Hematopoietic multipotent progenitor cell (in vitro differentiated cells): Measurements from ENCODE around the gene CDKN1A. TPM values are rescaled to one million over a fixed set of nuclear protein-coding genes. Genes with fewer than 3 reads are reported as not detected.

Experiments used
- DNase-seq, 3 donors: peaks; one replicate each; pipeline ENCODE4 v3.0.0-alpha.2; 2011 to 2015; ENCODE audit warnings: low read depth in 2 of 3, low spot score in 2 of 3
- total RNA-seq: library from RNA; depleted of rRNA; stranded (reverse); fragments of >200 nt; gene quantifications from one replicate; pipeline ENCODE4 v1.2.3, GENCODE V29; 2012

Gene CDKN1A
- total RNA-seq, 1 donor: 16.4 TPM

DNA sequence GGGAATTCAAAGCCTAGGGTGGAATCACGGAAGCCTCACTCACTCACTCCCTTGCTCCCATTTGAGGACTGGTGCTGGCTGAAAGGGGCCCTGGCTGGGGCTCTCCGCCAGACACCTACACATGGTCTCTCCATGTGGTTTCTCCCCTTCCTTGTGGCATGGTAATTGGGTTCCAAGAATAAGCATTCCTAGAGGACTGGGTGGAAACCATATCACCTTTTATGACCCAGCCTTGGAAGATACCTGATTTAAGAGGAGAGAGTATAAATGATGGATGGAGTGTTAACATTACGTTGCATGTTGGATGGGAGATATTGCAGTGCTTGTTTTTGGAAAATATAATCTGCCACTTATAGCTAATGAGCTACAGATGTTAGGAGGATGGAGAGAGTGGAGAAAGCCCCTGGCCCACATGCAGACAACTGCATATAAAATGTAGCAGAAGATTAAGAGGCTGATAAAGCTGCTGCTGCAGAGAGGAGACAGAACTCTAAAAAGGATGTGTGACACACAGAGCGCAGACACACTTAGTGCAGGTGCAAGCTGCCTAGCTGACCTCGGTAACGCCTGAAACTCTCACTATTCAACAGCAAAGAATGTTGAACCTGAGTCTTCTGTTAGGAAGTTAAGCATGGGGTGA is 23.3 kb upstream of the CDKN1A start:
- no peak for DNase-seq

DNA sequence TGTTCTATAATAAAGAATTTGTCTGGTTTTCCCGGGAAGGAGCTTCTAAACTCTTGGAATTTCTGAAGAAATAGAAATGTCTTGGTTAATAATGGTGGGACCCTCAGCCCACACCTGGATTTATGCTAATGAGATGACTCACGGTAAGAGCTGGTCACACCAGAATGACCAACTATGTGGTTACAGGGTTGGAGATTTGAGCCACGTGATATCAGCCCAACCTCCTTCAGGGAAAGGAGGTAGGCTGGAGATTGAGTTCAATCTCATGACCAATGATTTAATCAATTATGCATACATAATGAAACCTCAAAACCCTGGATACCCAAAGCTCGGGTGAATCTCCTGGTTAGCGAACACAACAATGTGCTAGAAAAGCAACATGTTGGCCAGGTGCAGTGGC is 22.1 kb upstream of the CDKN1A start:
- no peak for DNase-seq

DNA sequence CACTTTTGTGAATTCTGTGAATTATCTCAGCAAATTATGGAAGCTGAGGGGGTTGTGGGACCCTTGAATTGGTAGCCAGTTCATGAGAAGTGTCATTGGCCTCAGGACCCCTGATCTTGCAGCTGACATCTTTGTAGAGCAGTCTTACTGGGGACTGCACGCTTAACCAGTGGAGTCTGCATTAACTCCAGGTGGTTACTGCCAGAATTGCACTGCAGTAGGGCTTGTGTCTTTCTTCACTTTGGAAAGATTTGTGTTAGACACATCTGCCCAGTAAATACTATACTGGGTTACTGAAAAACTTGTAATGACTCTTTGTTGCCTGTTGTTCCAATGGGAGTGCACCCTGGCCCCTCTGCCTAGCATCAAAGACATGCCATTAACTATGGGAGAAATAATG is 21.2 kb upstream of the CDKN1A start:
- no peak for DNase-seq

DNA sequence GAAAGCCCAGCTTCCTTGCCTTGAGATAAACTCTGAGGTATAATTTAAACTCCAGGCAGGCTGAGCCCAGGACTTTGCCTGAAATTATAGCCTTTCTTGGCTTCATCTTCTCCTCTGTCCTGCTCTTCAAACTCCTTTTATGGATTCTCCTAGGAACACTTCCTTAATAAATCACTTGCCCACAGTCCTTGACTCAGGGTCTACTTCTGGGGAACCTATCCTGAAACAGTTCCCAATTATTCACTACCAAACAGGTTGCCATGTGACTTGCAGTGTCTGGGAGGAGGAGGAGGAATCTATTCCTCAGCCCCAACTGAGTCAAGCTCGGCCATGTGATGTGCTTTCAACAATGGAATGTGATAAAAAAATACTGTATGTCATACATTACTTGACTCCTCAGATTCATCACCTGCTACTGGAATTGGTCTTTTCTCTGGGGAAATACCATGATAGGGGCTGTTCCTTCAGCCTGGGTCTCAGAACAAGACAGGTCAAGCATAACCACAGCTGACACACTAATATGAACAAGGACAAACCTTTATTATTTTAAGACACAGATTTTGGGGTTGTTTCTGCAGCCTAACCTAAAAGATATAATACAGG is 20.5 kb upstream of the CDKN1A start:
- no peak for DNase-seq

DNA sequence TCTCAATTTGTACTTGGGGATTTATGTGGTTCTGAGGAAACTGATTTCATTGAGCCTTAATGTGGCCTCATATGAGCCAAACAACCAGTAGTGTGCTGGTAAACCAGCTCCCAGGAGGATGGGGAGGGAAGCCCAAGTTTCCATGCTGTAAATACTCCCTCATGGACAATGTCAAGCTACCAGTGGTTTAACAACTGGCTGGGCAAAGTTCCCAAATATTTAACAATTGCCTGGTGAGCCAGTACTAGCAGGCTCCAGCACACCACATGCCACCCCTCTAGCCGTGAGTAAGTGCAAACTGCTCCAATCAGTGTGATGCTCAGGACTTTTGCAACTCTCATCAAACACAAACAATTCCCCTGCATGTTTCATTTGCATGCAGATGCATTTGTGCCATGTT is 19.2 kb upstream of the CDKN1A start:
- no peak for DNase-seq

DNA sequence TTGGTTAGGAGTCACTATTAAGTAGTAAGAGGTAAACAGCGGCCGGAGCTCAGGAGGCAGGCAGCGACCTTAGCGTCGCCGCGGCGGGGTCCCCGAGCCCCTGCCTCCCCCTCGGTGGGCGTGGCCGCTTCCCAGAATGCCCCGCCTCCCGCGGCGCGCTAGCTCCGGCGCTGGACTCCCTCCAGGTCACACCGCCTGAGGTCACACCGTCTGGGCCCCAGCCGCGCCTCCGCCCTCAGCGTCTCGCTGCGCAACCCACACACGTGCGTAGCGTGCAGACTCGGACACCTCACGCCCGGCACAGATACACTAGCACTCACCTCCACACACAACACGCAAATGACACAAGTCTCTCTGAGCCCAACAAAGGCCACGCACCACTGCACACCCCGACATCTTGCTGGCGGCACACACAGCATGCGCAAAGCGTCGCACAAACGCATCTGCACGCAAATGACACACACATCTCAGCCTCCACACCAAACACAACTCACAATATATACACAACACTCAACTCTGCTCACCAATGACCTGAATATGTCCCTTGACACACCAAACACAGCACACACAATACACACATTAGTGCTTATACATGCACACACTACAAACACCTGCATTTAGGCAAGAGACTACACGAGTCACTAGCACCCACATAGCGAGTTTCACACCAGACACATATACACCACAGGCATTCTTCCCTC is 17.6 kb upstream of the CDKN1A start:
- no peak for DNase-seq

DNA sequence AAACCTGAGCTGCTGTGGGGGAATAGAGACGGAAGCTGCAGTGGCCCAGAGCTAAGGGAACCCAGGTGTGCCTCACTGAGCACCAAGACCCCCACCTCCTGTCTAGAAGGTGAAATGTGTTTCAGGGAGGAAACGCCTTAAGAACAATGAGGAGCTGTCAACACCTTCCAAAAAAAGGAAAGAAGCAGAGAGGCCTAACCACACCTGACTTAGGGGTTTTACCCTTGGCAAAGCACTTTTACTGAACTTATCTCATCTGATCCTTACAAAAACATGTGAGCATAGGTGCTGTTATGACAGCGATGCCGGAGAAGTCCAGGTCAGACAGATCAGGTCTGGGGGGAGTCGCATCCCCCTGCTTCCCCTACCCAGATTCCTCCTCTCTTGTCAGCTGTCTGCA is 16.1 kb upstream of the CDKN1A start:
- no peak for DNase-seq

DNA sequence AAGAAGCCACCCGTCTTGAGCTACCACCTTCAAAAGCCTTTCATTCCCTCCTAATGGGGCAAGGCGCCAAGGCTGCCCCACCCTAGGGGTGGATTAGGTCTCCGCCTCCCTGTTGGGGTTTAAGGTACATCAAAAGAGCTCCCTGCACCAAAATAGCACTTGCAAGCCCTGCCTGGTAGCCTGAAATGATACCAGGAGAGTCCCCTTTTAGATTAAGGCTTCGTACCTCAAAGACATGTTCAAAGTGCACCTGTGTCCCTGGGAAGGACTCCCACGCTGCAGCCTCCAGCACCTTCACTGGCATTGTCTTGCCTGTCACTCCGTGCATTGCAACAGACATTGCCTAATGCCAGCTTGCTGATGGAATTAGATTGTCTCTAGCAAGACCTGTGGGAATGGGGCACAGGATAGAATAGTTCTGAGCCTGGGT is 15.7 kb upstream of the CDKN1A start:
- DNase-seq: no peak

DNA sequence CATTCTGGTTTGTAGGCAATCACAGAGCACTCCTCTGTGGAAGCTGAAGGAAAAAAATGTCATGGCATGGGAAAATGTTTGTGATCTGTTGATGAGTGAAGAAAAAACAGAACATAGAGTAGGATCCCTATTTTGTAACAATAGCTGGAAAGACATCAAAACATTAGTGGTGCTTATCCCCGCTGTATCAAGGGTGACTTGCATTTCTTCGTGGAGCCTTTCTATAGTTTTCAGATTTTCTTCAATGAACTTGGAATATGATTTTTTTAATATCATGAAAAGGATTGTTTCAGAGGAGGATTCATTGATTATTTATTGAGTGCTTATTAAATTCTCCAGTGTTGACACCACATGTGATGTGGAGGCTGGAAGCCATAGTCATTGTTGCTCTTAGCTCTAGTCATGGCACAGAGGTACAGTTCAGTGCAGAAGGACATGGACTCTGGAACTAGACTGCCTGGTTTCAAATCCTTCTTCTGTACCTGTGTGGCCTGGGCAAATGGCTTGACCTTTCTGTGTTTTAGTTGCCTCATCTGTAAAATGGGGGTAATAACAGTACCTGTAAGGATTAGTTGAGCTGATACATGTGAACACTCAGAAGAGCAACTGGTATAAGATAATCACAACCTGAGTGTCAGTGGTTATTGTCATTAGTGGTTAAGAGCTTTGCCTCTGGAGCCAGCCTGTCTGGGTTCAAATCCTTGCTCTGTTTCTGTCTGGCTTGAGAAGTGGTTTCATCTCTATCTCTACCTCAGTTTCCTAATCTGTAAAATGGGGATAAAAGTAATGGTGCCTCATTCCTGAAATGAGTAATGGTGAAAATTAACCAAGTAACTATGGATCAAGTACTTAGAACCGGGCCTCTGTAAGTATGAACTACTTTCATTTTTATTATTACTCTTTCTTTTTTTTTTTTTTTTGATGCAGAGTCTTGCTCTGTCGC is 14.7 kb upstream of the CDKN1A start:
- no peak for DNase-seq

DNA sequence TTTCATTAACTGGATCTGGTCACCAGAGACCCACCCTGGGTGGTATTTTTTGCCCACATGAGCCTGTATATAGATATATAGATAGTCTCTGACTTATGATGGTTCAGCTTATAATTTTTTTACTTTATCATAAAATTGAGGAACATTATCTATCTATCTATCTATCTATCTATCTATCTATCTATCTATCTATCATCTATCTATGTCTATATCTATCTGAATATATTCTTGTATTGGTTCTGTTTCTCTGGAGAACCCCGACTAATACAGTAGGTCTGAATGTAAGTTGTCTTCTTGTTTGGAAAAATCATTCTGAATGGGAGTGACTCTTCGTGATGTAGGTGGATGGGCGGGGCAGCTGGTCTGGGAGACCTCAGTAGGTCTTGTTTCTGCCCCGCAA is 13.3 kb upstream of the CDKN1A start:
- no peak for DNase-seq

DNA sequence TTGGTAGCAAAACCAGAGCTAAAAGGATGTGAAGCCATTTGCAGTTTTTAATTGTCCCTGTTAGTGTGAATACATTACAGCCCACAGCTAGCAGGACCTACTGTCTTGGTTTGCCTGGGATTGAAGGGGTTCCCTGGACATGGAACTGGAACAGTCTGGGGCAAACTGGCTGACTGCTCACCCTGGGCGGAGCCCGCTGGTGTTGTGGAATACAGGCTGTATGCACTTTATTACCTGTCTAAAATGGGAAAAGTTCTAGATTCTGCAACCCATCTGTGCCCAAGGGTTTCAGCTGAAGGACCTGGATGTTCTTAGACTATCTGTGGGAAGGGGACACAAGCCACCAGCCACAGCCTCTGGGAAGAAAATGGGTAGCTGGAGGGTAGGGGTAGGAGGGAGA is 12.2 kb upstream of the CDKN1A start:
- DNase-seq: no peak

DNA sequence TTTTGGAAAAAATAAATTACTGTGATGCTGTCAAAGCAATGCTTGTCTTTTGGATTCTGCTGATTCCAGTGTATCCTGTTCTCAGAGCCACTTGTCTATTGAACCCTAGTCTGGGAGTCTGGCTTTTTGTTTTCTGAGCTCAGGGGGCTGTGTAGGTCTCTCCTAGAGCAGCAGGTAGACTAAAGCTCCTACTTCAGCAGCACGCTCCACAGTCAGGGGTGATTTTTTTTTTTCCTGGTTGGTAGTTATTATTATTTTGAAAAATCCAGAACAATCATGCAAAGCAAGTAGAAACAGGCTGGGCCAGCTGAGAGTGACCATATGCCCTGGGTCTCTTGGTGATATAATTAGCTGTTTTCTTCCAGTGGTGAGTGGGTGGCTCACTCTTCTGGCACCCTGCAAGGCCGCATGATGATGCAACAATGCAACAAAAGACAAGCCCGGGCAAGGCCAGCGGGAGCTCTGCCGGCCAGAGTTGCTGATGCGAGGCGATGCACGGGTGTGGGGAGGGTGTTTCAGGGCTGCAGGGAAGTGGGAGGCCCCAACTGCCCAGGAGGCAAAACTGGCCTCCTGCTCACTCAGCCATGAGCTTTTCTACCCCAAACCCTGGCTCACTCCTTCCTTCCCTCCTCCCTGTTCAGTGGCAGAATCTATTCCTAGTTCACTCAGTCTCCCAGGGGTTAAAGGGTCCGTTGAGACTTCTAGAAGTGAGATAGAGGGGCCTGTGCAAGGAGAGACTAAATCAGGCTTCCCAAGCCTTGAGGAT is 11.5 kb upstream of the CDKN1A start:
- no peak for DNase-seq

DNA sequence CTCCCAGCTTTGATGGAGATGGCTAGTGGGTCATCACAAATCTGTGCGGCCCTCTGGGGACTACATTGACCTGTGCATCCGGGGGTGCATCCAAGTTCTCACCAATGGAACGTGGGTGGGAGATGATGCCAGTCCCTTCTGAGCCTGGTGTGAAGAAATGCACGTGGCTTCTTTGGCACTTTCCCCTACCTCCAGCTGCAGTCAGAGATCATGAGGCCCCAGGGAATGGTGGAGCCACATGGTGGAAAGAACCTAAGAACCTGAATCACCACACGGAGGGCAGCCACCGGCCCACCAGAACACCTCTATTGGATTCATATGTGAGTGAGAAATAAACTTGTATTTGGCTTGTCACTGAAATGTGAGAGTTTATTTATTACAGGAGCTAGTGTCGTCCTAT is 9.9 kb upstream of the CDKN1A start:
- DNase-seq: no peak

DNA sequence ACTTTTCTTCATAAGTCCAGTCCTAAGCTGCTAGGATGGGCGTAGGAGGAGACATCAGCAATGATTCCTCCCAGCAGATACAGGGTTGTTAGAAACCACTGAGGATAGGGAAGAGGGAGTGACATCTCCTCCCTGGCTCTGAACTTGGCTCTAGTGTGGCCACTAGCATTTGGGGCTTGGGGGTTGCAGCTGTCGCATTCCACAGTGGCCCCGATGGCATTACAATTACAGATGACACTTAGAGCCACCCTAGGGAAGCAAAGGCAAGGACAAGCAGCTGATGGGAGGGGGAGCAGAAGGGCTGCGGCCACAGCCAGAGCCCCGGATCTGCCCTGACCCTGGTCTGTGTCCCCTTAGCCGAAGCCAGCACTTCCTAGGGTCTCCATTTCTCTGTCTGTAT is 9.5 kb upstream of the CDKN1A start:
- no peak for DNase-seq

DNA sequence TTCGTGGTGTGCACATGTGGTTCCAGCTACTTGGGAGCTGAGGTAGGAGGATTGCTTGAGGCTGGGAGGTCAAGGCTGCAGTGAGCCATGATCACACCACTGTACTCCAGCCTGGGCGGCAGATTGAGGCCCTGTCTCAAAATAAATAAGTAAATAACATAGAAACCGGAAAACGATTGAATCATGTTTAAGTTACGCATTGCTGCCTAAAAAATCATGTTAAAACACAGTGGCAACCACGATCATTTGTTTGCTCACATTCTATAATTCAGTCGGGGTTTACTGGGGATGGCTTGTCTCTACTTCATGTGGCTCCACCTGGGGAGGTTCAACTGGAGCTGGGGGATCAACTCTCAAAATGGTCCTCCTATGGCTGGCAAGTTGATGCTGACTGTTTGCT is 8.2 kb upstream of the CDKN1A start:
- DNase-seq: no peak

DNA sequence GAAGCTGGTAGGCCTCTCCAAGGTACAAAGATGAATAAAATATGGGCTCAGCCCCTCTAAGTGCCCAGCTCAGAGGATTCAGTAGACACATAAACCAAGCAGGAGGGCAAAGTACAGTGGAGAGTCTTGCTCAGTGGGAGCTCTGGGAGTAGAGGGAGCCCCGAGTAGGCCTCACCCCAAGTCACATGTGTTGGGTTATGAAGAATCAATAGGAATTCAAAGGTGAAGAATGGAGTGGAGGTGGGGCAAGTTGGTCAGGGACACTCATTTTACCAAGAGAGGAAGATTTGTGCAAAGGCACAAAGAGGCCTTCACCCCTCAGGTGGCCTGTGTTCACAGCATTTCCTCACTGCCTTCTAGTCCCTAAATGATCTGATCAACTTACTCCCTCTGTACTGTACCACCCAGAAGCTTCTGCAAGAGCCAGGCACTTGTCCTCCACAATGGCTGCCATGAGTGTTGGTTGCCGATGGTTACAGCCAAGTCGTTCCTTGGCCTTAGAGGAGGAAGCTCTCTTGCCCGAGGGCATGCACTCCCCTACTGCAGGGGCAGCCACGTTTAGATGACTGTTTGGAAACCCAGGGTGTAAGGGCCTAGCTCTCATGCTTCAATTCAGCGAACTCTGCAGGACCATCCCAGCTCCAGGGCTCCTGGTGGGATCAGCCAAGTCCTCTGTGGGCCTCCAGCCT is 6.7 kb upstream of the CDKN1A start:
- DNase-seq: no peak

DNA sequence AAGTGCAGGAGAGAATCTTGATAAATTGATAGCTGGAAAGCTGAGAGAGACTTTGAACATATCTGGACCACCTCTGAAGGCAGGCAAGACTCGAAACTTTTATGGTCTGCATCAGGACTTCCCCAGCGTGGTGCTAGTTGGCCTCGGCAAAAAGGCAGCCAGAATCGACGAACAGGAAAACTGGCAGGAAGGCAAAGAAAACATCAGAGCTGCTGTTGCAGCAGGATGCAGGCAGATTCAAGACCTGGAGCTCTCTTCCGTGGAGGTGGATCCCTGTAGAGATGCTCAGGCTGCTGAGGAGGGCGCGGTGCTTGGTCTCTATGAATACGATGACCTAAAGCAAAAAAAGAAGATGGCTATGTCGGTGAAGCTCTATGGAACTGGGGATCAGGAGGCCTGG is 4.6 kb upstream of the CDKN1A start:
- DNase-seq: no peak

DNA sequence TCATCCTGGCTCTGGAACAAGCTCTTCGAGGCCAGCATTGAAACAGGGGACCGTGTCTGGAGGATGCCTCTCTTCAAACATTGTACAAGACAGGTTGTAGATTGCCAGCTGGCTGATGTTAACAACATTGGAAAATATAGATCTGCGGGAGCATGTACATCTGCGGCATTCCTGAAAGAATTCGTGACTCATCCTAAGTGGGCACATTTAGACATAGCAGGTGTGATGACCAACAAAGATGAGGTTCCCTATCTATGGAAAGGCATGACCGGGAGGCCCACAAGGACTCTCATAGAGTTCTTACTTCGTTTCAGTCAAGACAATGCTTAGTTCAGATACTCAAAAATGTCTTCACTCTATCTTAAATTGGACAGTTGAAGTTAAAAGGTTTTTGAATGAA is 3.6 kb upstream of the CDKN1A start:
- no peak for DNase-seq

DNA sequence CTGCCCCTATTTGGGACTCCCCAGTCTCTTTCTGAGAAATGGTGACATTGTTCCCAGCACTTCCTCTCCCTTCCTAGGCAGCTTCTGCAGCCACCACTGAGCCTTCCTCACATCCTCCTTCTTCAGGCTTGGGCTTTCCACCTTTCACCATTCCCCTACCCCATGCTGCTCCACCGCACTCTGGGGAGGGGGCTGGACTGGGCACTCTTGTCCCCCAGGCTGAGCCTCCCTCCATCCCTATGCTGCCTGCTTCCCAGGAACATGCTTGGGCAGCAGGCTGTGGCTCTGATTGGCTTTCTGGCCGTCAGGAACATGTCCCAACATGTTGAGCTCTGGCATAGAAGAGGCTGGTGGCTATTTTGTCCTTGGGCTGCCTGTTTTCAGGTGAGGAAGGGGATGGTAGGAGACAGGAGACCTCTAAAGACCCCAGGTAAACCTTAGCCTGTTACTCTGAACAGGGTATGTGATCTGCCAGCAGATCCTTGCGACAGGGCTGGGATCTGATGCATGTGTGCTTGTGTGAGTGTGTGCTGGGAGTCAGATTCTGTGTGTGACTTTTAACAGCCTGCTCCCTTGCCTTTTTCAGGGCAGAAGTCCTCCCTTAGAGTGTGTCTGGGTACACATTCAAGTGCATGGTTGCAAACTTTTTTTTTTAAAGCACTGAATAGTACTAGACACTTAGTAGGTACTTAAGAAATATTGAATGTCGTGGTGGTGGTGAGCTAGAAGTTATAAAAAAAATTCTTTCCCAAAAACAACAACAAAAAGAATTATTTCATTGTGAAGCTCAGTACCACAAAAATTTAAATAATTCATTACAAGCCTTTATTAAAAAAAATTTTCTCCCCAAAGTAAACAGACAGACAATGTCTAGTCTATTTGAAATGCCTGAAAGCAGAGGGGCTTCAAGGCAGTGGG is 2.1 kb upstream of the CDKN1A start:
- DNase-seq: no peak
